GM23248 (cell line): ENCODE data around the gene MARF1.

Experiments used
- EZH2 ChIP-seq: fragments of 200-600 bp; sonication (generic); IDR thresholded peaks from 2 replicates; pipeline ENCODE4 v1.6.1; 2018; ENCODE audit warnings: antibody characterized with exemption, mild to moderate bottlenecking; ENCODE audit not compliant: insufficient read depth, poor library complexity, severe bottlenecking
- EZH2phosphoT487 ChIP-seq: fragments of 200-600 bp; sonication (generic); IDR thresholded peaks from 2 replicates; pipeline ENCODE4 v1.6.1; 2018; ENCODE audit warnings: antibody characterized with exemption, moderate library complexity, mild to moderate bottlenecking, low read depth; ENCODE audit not compliant: insufficient read depth

DNA sequence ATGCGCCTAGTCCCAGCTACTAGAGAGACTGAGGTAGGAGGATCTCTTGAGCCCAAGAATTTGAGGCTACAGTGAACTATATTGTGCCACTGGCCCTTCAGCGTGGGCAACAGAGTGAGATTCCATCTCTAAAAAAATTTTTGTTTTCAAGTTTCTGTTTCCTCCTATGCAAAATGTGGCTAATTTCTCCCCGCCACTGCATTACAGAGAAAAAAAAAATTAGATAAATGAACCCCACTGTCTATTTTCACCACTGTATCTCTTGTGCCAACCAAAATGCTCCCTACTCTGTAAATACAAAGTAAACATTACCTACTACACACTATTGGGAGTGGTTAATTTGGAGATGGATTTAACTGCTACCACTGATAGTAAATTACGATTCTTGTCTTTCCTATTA, 2.0 kb downstream of the MARF1 start:
- TF ChIP-seq EZH2: no peak
- TF ChIP-seq EZH2phosphoT487: no peak
